Osteocyte (in vitro differentiated cells): ENCODE data around the gene NKIRAS1. TPM values are rescaled to one million over a fixed set of nuclear protein-coding genes. Genes with fewer than 3 reads are reported as not detected.

ENCODE experiments used
- DNase-seq: peaks from one replicate; pipeline ENCODE4 v3.0.0; 2021; ENCODE audit warnings: mixed read lengths; ENCODE audit not compliant: unreplicated experiment; ENCODE audit errors: extremely low spot score
- H3K27ac Mint-ChIP-seq: one replicate; pipeline ENCODE4 v1.8.0; 2021; ENCODE audit warnings: mild to moderate bottlenecking, mixed read lengths; ENCODE audit not compliant: unreplicated experiment
- H3K27me3 Mint-ChIP-seq: one replicate; pipeline ENCODE4 v1.8.0; 2021; ENCODE audit warnings: mixed read lengths; ENCODE audit not compliant: unreplicated experiment
- H3K36me3 Mint-ChIP-seq: one replicate; pipeline ENCODE4 v1.8.0; 2021; ENCODE audit warnings: mixed read lengths; ENCODE audit not compliant: unreplicated experiment
- H3K4me1 Mint-ChIP-seq: one replicate; pipeline ENCODE4 v1.8.0; 2021; ENCODE audit warnings: mixed read lengths; ENCODE audit not compliant: unreplicated experiment
- H3K4me3 Mint-ChIP-seq: one replicate; pipeline ENCODE4 v1.8.0; 2021; ENCODE audit warnings: mild to moderate bottlenecking, moderate library complexity, mixed read lengths; ENCODE audit not compliant: unreplicated experiment
- H3K9me3 Mint-ChIP-seq: one replicate; pipeline ENCODE4 v1.8.0; 2021; ENCODE audit warnings: mixed read lengths; ENCODE audit not compliant: unreplicated experiment
- CTCF ChIP-seq: fragments of 200-600 bp; sonication (generic); IDR thresholded peaks from 2 replicates; pipeline ENCODE4 v1.5.0; 2021; ENCODE audit warnings: antibody characterized with exemption, mild to moderate bottlenecking, moderate library complexity
- total RNA-seq: library from RNA; stranded (reverse); gene quantifications from 2 replicates; pipeline ENCODE4 v1.2.1, GENCODE V29; 2021

The NKIRAS1 gene
- total RNA-seq, 1 donor from 2014 or later = 13.1 TPM

DNA sequence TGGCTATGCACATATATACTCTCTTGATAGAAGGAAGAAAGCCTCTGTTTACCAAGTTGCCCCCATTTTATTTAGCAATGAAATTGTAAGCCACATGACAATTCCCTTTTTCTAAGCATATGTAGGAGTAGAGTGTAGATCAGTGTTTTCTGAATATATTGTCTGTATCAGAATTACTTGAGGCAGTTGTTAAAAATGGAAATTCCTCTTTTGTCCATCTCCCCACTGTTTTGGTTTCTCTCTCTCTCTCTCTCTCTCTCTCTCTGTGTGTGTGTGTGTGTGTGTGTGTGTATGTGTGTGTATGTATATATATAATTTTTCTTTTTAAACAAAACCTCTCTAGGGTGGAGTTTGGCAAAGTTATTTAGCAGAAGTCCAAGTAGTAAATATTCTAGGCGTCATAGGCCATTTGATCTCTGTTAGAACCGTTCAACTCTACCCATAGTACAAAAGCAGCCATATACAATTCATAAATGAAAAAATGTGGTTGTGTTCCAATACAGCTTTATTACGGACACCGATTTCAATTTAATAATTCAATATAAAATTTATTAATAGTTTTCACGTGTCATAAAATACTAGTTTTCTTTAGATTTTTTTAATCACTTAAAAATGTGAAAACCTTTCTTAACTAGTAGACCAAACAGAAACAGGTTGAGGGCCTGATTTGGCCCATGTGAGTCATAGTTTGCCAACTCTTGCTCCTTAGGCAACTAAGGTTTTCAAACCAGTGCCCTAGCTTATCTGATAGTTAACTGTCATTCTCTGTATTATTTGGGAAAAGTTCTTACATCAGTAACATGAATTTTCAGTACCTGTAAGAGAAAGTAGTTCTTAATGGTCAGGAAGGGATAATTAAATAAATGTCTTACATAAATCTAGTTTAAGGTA lies 71.2 kb downstream of the NKIRAS1 start:
- no peak for DNase-seq
- H3K9me3 Mint-ChIP-seq = peaks cover 3% of the 10 kb centered on the region
- peaks cover 5% of the 10 kb centered on the region for H3K36me3 Mint-ChIP-seq
- H3K4me3 Mint-ChIP-seq = no peak overlapping the region
- H3K27ac Mint-ChIP-seq = no peak overlapping the region
- H3K27me3 Mint-ChIP-seq = no peaks in the 10 kb centered on the region
- no peak for TF ChIP-seq CTCF
- H3K4me1 Mint-ChIP-seq = peaks cover 10% of the 10 kb centered on the region

GRCh38 chr3:23843869-23844268 lies 72.9 kb downstream of the NKIRAS1 start:
- DNase-seq = no peak
- no peak for TF ChIP-seq CTCF
- Mint-ChIP-seq H3K4me1 (peaks cover 9% of the 10 kb centered on the region), H3K9me3 (peaks cover 3% of the 10 kb centered on the region), H3K27ac (no peak overlapping the region), H3K4me3 (no peak overlapping the region), H3K36me3 (peaks cover 9% of the 10 kb centered on the region), H3K27me3 (no peaks in the 10 kb centered on the region)

Other genes starting within 250 kb of the NKIRAS1 start
- gene UBE2E1, start 111.0 kb downstream of the NKIRAS1 start, total RNA-seq = 98.5 and 104 TPM in 2 replicates
- 1,872 and 1,902 TPM in 2 replicates for gene RPL15, start 142 bp upstream of the NKIRAS1 start, total RNA-seq
- gene NR1D2, start 28.3 kb upstream of the NKIRAS1 start, total RNA-seq = 26.4 and 29.2 TPM in 2 replicates